H1 (cell line): Measurements from ENCODE around the gene PDE1C. TPM values are rescaled to one million over a fixed set of nuclear protein-coding genes. Genes with fewer than 3 reads are reported as not detected.

Experiments
- CTCF ChIA-PET: fragments of 300-600 bp; sonication (Branson Sonifier 250); formaldehyde crosslinking; loops from one replicate; lab custom pipeline; 2021; ENCODE audit not compliant: partially characterized antibody; lab: Charles Lee
- POLR2A ChIA-PET: fragments of 300-600 bp; sonication (Branson Sonifier 250); formaldehyde crosslinking; loops from one replicate; lab custom pipeline; 2021; ENCODE audit warnings: inconsistent platforms; ENCODE audit not compliant: partially characterized antibody; lab: Charles Lee
- DNase-seq, 2 experiments: peaks; one replicate each; pipeline versions ENCODE4 v3.0.0 to v3.0.0-alpha.2; 2010 to 2022; ENCODE audit warnings: low spot score in 2 of 2, low read depth in 1 of 2, mixed read lengths in 1 of 2
- FAIRE-seq: peaks from 2 replicates; lab custom pipeline; 2011; peaks lifted over from hg19 to GRCh38; lab: Jason Lieb, UNC
- H2AFZ ChIP-seq: 2 replicates; pipeline ENCODE4 v1.8.1; 2012; ENCODE audit warnings: low read length, inconsistent platforms
- H2AK5ac ChIP-seq: 2 replicates; pipeline ENCODE4 v1.6.1; 2013; ENCODE audit warnings: low read depth, low read length
- H2BK120ac ChIP-seq: replicated peaks from 2 replicates; pipeline ENCODE3; 2013; ENCODE audit warnings: low read depth, low read length, inconsistent platforms
- H2BK12ac ChIP-seq: 2 replicates; pipeline ENCODE4 v1.6.1; 2013; ENCODE audit warnings: low read depth, low read length
- H2BK15ac ChIP-seq: 2 replicates; pipeline ENCODE4 v1.6.1; 2013; ENCODE audit warnings: low read length
- H2BK20ac ChIP-seq: 2 replicates; pipeline ENCODE4 v1.6.1; 2013; ENCODE audit warnings: low read length
- H2BK5ac ChIP-seq: 2 replicates; pipeline ENCODE4 v1.6.1; 2013; ENCODE audit warnings: low read depth, low read length
- H3K14ac ChIP-seq: 2 replicates; pipeline ENCODE4 v1.6.1; 2013; ENCODE audit warnings: inconsistent platforms; ENCODE audit not compliant: insufficient read length
- H3K18ac ChIP-seq: 2 replicates; pipeline ENCODE4 v1.6.1; 2013; ENCODE audit warnings: low read length; ENCODE audit errors: extremely low read depth
- H3K23ac ChIP-seq: 2 replicates; pipeline ENCODE4 v1.6.1; 2013; ENCODE audit warnings: inconsistent platforms; ENCODE audit not compliant: insufficient read length
- H3K23me2 ChIP-seq: 2 replicates; pipeline ENCODE4 v1.6.1; 2013; ENCODE audit warnings: low read depth, low read length
- H3K27ac ChIP-seq: 2 replicates; pipeline ENCODE4 v1.6.1; 2011; ENCODE audit warnings: low read depth, low read length, inconsistent platforms
- H3K27me3 ChIP-seq, 4 experiments: replicated peaks in 1 of 4; 1 replicate in 1 of 4; 2 replicates in 3 of 4; pipeline versions ENCODE4 v1.6.1 to v1.8.1; 2011 to 2013; ENCODE audit warnings: low read length in 3 of 4, mild to moderate bottlenecking in 3 of 4, inconsistent platforms in 2 of 4, mixed read lengths in 2 of 4, moderate library complexity in 1 of 4; ENCODE audit not compliant: control insufficient read depth in 3 of 4, insufficient read depth in 3 of 4; ENCODE audit errors: extremely low read depth in 1 of 4
- H3K36me3 ChIP-seq, 4 experiments: 2 replicates each; pipeline versions ENCODE4 v1.6.1 to v1.8.1; 2011 to 2013; ENCODE audit warnings: mild to moderate bottlenecking in 4 of 4, low read length in 3 of 4, moderate library complexity in 2 of 4, control low read depth in 1 of 4, inconsistent platforms in 1 of 4; ENCODE audit not compliant: insufficient read depth in 4 of 4, control insufficient read depth in 2 of 4
- H3K4ac ChIP-seq: replicated peaks from 2 replicates; pipeline ENCODE3; 2013; ENCODE audit warnings: low read length, low read depth, mixed read lengths, inconsistent platforms; ENCODE audit not compliant: insufficient read length
- H3K4me1 ChIP-seq, 4 experiments: replicated peaks in 1 of 4; 1 replicate in 1 of 4; 2 replicates in 3 of 4; pipeline versions ENCODE4 v1.6.1 to v1.8.1; 2011 to 2013; ENCODE audit warnings: low read length in 3 of 4, inconsistent platforms in 2 of 4, mixed read lengths in 1 of 4; ENCODE audit not compliant: insufficient read depth in 4 of 4, control insufficient read depth in 3 of 4
- H3K4me2 ChIP-seq, 2 experiments: 2 replicates each; pipeline versions ENCODE4 v1.6.1 to v1.8.1; 2011 to 2013; ENCODE audit warnings: low read depth in 2 of 2, low read length in 2 of 2, control low read depth in 1 of 2, inconsistent platforms in 1 of 2, mild to moderate bottlenecking in 1 of 2; ENCODE audit not compliant: insufficient read depth in 1 of 2
- H3K4me3 ChIP-seq, 4 experiments: fragments of 200-600, 300-600 bp in 1 of 4; sonication (generic), shearing (Covaris generic), sonication (Bioruptor Twin) in 1 of 4; 2 replicates each; pipeline versions ENCODE4 v1.5.1 to v1.8.1; 2011 to 2016; ENCODE audit warnings: low read length in 4 of 4, low read depth in 3 of 4, control low read depth in 2 of 4, inconsistent platforms in 2 of 4, mild to moderate bottlenecking in 2 of 4, mixed read lengths in 1 of 4, moderate library complexity in 1 of 4; ENCODE audit not compliant: insufficient read depth in 2 of 4; ENCODE audit errors: extremely low read depth in 1 of 4
- H3K56ac ChIP-seq: replicated peaks from 2 replicates; pipeline ENCODE3; 2013; ENCODE audit warnings: low read depth, mild to moderate bottlenecking, mixed read lengths, low read length, inconsistent platforms; ENCODE audit not compliant: insufficient read length
- H3K79me1 ChIP-seq: 2 replicates; pipeline ENCODE4 v1.6.1; 2013; ENCODE audit warnings: low read depth, low read length, control low read depth
- H3K79me2 ChIP-seq, 2 experiments: 2 replicates each; pipeline versions ENCODE4 v1.6.1 to v1.8.1; 2012 to 2013; ENCODE audit warnings: low read length in 2 of 2, mild to moderate bottlenecking in 2 of 2, inconsistent platforms in 1 of 2; ENCODE audit not compliant: insufficient read depth in 2 of 2, control insufficient read depth in 1 of 2
- H3K9ac ChIP-seq, 4 experiments: replicated peaks in 1 of 4; 1 replicate in 1 of 4; 2 replicates in 3 of 4; pipeline versions ENCODE4 v1.6.1 to v1.8.1; 2011 to 2013; ENCODE audit warnings: low read depth in 3 of 4, low read length in 3 of 4, control low read depth in 2 of 4, mild to moderate bottlenecking in 2 of 4, moderate library complexity in 2 of 4, inconsistent platforms in 1 of 4; ENCODE audit errors: extremely low read depth in 1 of 4
- H3K9me3 ChIP-seq, 2 experiments: 2 replicates each; pipeline versions ENCODE4 v1.6.1 to v1.8.1; 2012 to 2013; ENCODE audit warnings: mild to moderate bottlenecking in 2 of 2, moderate library complexity in 2 of 2, control low read depth in 1 of 2, inconsistent platforms in 1 of 2, low read depth in 1 of 2, low read length in 1 of 2, mixed read lengths in 1 of 2; ENCODE audit not compliant: insufficient read depth in 2 of 2
- H4K20me1 ChIP-seq, 2 experiments: replicated peaks in 1 of 2; 2 replicates each; pipeline versions ENCODE3 to v1.8.1; 2011 to 2013; ENCODE audit warnings: inconsistent platforms in 2 of 2, low read length in 2 of 2, mild to moderate bottlenecking in 1 of 2; ENCODE audit not compliant: insufficient read depth in 2 of 2, control insufficient read depth in 1 of 2
- H4K5ac ChIP-seq: 2 replicates; pipeline ENCODE4 v1.6.1; 2013; ENCODE audit warnings: low read length, low read depth, mixed read lengths, inconsistent platforms; ENCODE audit not compliant: insufficient read length
- H4K8ac ChIP-seq: 2 replicates; pipeline ENCODE4 v1.8.0; 2013; ENCODE audit warnings: mild to moderate bottlenecking, moderate library complexity, low read length, inconsistent platforms; ENCODE audit not compliant: insufficient read depth; ENCODE audit errors: extremely low read depth
- H4K91ac ChIP-seq: replicated peaks from 2 replicates; pipeline ENCODE3; 2013; ENCODE audit warnings: low read length, mixed read lengths, inconsistent platforms; ENCODE audit not compliant: insufficient read length
- KDM1A ChIP-seq: fragments of 200-600, 300-600 bp; sonication (generic); IDR thresholded peaks from 2 replicates; pipeline ENCODE4 v1.7.1; 2016; ENCODE audit warnings: mild to moderate bottlenecking, low read length, borderline replicate concordance
- SIN3A ChIP-seq, 2 experiments: IDR thresholded peaks in 1 of 2; conservative IDR thresholded peaks in 1 of 2; 2 replicates each; pipeline ENCODE4 v1.6.1; 2011 to 2012; ENCODE audit warnings: low read length in 2 of 2, improper control_type of control experiment in 1 of 2, low read depth in 1 of 2, mild to moderate bottlenecking in 1 of 2
- SP4 ChIP-seq: IDR thresholded peaks from 2 replicates; pipeline ENCODE4 v1.6.1; 2012; ENCODE audit warnings: low read length, inconsistent platforms
- WGBS, 2 experiments: shearing (Covaris generic) in 1 of 2; methylation state at CpG; one replicate each; pipeline versions ENCODE4 v1.1.6 to v1.1.7; 2013 to 2015; ENCODE audit warnings: low lambda C conversion rate in 2 of 2, mixed read lengths in 2 of 2, inconsistent platforms in 1 of 2, low coverage in 1 of 2, missing lambda C conversion rate in 1 of 2; ENCODE audit not compliant: insufficient replicate concordance in 2 of 2, insufficient coverage in 1 of 2, insufficient read length in 1 of 2; ENCODE audit errors: extremely low coverage in 1 of 2, missing lambda C conversion rate in 1 of 2; 5-methylcytosine and 5-hydroxymethylcytosine counted together
- polyA plus RNA-seq, 7 experiments: library from polyadenylated mRNA; depleted of rRNA in 3 of 7; stranded (reverse) in 5 of 7; unstranded in 2 of 7; fragments of >200 nt in 5 of 7; fragments of 200-250 nt in 2 of 7; gene quantifications; 1 replicate in 5 of 7; 2 replicates in 1 of 7; 4 replicates in 1 of 7; pipeline versions ENCODE4 v1.2.1 to v1.2.3, GENCODE V29; 2011 to 2013; ENCODE audit warnings: missing spikeins in 2 of 7, mixed read lengths in 2 of 7
- total RNA-seq: library from RNA; stranded (reverse); fragmentation: NEBNext Ultra II Directional; extraction: Animal tissue kit (Norgen Biotek cat#: 25700); gene quantifications from 2 replicates; pipeline ENCODE4 v1.2.1, GENCODE V29; 2021
- TF ChIP-seq, protein P1 (sequence below), 3 experiments: IDR thresholded peaks; 1 replicate in 2 of 3; 2 replicates in 1 of 3; pipeline versions ENCODE4 v1.5.1 to v1.6.1; 2011; ENCODE audit warnings: low read length in 3 of 3, mild to moderate bottlenecking in 3 of 3, inconsistent platforms in 2 of 3, low read depth in 1 of 3, moderate library complexity in 1 of 3; ENCODE audit not compliant: insufficient read depth in 1 of 3; ENCODE audit errors: control extremely low read depth in 1 of 3

The PDE1C gene
- total and polyA plus RNA-seq, 2 of the 8 experiments (the other 6 are each of a cell fraction or from before 2014, with no cell fraction given): 0.11 to 1.1 TPM

DNA sequence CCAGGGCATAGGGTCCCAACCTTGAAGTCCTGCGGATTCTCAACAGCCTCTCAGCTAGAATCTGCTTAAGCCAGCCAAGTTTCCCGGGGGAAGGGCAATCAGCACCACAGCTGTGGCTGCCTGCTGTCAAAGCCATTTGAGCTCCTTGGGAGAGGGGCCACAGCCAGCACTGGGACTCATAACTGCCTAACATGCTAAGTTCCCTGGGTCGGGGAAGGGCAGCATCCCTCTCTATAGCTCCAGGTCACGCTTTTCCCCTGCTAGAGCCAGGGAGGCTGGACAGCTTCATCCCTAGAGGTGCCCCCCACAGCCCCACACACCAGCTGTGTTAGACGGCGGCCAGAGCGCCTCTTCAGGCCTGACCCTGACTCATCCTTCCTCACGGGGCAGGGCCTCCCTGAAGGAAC lies 49.6 kb upstream of the PDE1C start:
- no peak overlapping the region for H3K4ac ChIP-seq
- H2BK120ac ChIP-seq: no peak overlapping the region
- TF ChIP-seq SIN3A (conservative IDR thresholded peaks at IDR 0.05 in 1 of 2, IDR thresholded peaks at IDR 0.05 in 1 of 2; ENCODE audit: low read depth in 1 of 2, low read length in 2 of 2): no peak
- TF ChIP-seq, protein P1, sequence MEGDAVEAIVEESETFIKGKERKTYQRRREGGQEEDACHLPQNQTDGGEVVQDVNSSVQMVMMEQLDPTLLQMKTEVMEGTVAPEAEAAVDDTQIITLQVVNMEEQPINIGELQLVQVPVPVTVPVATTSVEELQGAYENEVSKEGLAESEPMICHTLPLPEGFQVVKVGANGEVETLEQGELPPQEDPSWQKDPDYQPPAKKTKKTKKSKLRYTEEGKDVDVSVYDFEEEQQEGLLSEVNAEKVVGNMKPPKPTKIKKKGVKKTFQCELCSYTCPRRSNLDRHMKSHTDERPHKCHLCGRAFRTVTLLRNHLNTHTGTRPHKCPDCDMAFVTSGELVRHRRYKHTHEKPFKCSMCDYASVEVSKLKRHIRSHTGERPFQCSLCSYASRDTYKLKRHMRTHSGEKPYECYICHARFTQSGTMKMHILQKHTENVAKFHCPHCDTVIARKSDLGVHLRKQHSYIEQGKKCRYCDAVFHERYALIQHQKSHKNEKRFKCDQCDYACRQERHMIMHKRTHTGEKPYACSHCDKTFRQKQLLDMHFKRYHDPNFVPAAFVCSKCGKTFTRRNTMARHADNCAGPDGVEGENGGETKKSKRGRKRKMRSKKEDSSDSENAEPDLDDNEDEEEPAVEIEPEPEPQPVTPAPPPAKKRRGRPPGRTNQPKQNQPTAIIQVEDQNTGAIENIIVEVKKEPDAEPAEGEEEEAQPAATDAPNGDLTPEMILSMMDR (IDR thresholded peaks at IDR 0.05; ENCODE audit: control extremely low read depth in 1 of 3, insufficient read depth in 1 of 3, low read depth in 1 of 3, low read length in 3 of 3): no peak
- TF ChIP-seq KDM1A: no peak
- TF ChIP-seq SP4: no peak
- TF ChIP-seq, all 59 proteins: peak for 0

More for the DNA sequence above, 49.6 kb upstream of the PDE1C start:
- Histone ChIP-seq H2BK20ac (no peak overlapping the region), H3K79me1 (no peaks in the 10 kb centered on the region), H2AK5ac (no peak overlapping the region), H4K91ac (no peak overlapping the region), H3K79me2 (no peaks in the 10 kb centered on the region), H4K5ac (no peak overlapping the region), H3K14ac (no peak overlapping the region), H3K36me3 (no peaks in the 10 kb centered on the region), H3K23ac (no peak overlapping the region), H3K56ac (no peak overlapping the region), H3K27ac (no peak overlapping the region), H2AFZ (no peak overlapping the region), H2BK15ac (no peak overlapping the region), H3K27me3 (no peaks in the 10 kb centered on the region), H2BK5ac (no peak overlapping the region), H3K23me2 (no peaks in the 10 kb centered on the region), H3K18ac (no peak overlapping the region), H3K9ac (no peak overlapping the region), H2BK12ac (no peak overlapping the region), H3K9me3 (no peaks in the 10 kb centered on the region), H4K8ac (no peak overlapping the region), H3K4me2 (no peak overlapping the region), H3K4me3 (no peak overlapping the region), H4K20me1 (no peaks in the 10 kb centered on the region), H3K4me1 (peaks cover 1 to 6% (median 4%) of the 10 kb centered on the region in 4 experiments; a peak in 5 of 7 replicates)
- WGBS, 2 experiments: 82% methylated on average over 7 of the region's 8 CpGs; no CpG with 5 or more reads in 1 of the 2 experiments
- DNase-seq (peak in 1 of 2 experiments; percentile 43), FAIRE-seq (no peak)
- ChIA-PET POLR2A (no interaction called here), CTCF (interaction anchor here (0.5 to 1.2 kb wide), 2 partner anchors 14 to 64 kb away, joined by 3 to 5 read pairs; no protein-coding TSS in a partner anchor)
